Measurements from ENCODE around the gene TBCK. TPM values are rescaled to one million over a fixed set of nuclear protein-coding genes. Genes with fewer than 3 reads are reported as not detected.
A peak's percentile ranks its signal among the peaks of the same experiment; 100 is the strongest.
"Not testable (repeated sequence)": the region's sequence is repeated elsewhere in the genome, so short reads cannot be mapped to it uniquely, and the experiment has no call there.

Gene TBCK
- total and polyA plus RNA-seq, 4 experiments from 2014 or later = 23.7 to 62.3 (median 43.1) TPM

- H3K27me3 Mint-ChIP-seq = no peaks in the 10 kb centered on the region
- no peaks in the 10 kb centered on the region for H3K27me3 ChIP-seq (ENCODE audit: insufficient read depth, low read length)
- no peaks in the 10 kb centered on the region for H3K4me1 ChIP-seq (ENCODE audit: insufficient read depth, low read length)
- no peak overlapping the region for H3K4me3 ChIP-seq (ENCODE audit: low read length in 2 of 2)
- H3K27ac Mint-ChIP-seq = peak overlapping the region in 2 of 7 donors; percentile 10 to 20
- DNase-seq = peak in 3 of 5 donors; percentile 1 to 5 (median 3)
- peaks cover 7% of the 10 kb centered on the region for H3K36me3 ChIP-seq (ENCODE audit: insufficient read depth, low read length)
- no peaks in the 10 kb centered on the region for H3K4me1 Mint-ChIP-seq
- peaks cover 0 to 2% (median 0%) of the 10 kb centered on the region in 8 donors for H3K9me3 Mint-ChIP-seq
- intact Hi-C loops (cut with micrococcal nuclease) = no loop called here
- H3K9me3 ChIP-seq (ENCODE audit: control insufficient read depth in 1 of 2, low read length in 2 of 2) = no peaks in the 10 kb centered on the region
- CTCF ChIA-PET (ENCODE audit: partially characterized antibody) = interaction anchor here (1.0 to 1.1 kb wide), 3 partner anchors 32 to 1498 kb away, joined by 3 to 4 read pairs (median 3); no protein-coding TSS in a partner anchor
- peaks cover 16 to 36% of the 10 kb centered on the region in 2 donors for H3K36me3 Mint-ChIP-seq
- H3K4me3 Mint-ChIP-seq = no peak overlapping the region
- POLR2A ChIA-PET (ENCODE audit: partially characterized antibody) = no interaction called here
- H3K27ac ChIP-seq (ENCODE audit: low read depth, low read length) = no peak overlapping the region
These were observed 77.1 kb downstream of the TBCK start for GRCh38 chr4:106238820-106239420.

- H3K27me3 ChIP-seq (ENCODE audit: insufficient read depth, low read length) = no peaks in the 10 kb centered on the region
- no peak overlapping the region for H3K4me3 Mint-ChIP-seq
- no peak overlapping the region for H3K27ac Mint-ChIP-seq
- H3K36me3 Mint-ChIP-seq = peaks cover 57 to 62% of the 10 kb centered on the region in 2 donors
- DNase-seq = no peak
- intact Hi-C loops (cut with micrococcal nuclease) = no loop called here
- POLR2A ChIA-PET (ENCODE audit: partially characterized antibody) = no interaction called here
- no peaks in the 10 kb centered on the region for H3K4me1 ChIP-seq (ENCODE audit: insufficient read depth, low read length)
- no peak overlapping the region for H3K27ac ChIP-seq (ENCODE audit: low read depth, low read length)
- no peaks in the 10 kb centered on the region for H3K4me1 Mint-ChIP-seq
- no peak overlapping the region for H3K4me3 ChIP-seq (ENCODE audit: low read length in 2 of 2)
- H3K9me3 ChIP-seq (ENCODE audit: control insufficient read depth in 1 of 2, low read length in 2 of 2) = no peaks in the 10 kb centered on the region
- H3K9me3 Mint-ChIP-seq = no peaks in the 10 kb centered on the region
- no peaks in the 10 kb centered on the region for H3K27me3 Mint-ChIP-seq
- H3K36me3 ChIP-seq (ENCODE audit: insufficient read depth, low read length) = peaks cover 13% of the 10 kb centered on the region
- CTCF ChIA-PET (ENCODE audit: partially characterized antibody) = no interaction called here
These were observed 84.1 kb downstream of the TBCK start for GRCh38 chr4:106231931-106232330.

DNA sequence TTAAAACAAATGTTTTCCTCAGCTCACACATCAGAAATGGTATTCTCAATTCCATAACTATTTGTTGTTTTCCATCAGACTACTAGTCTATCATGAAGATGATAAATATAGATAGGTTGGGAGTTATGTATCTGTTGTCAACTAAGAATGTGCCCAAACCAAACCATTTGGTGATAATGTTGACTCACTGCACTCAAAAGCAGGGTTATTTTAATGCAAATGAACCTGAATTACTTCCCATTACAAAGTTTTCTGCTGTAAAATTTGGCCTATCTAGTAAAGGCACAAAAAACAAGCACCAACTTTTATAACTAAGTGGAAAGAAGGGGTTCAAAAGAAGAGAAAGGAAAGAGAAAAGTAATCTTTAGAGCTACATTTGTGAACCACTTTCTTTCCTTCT, 93.5 kb downstream of the TBCK start:
- no peak for DNase-seq
- Histone ChIP-seq H3K27me3 (ENCODE audit: insufficient read depth, low read length) (no peaks in the 10 kb centered on the region), H3K36me3 (ENCODE audit: insufficient read depth, low read length) (peaks cover 4% of the 10 kb centered on the region), H3K4me1 (ENCODE audit: insufficient read depth, low read length) (no peaks in the 10 kb centered on the region), H3K27ac (ENCODE audit: low read depth, low read length) (no peak overlapping the region), H3K4me3 (ENCODE audit: low read length in 2 of 2) (no peak overlapping the region), H3K9me3 (ENCODE audit: control insufficient read depth in 1 of 2, low read length in 2 of 2) (no peaks in the 10 kb centered on the region)
- Mint-ChIP-seq H3K9me3 (peaks cover 0 to 5% (median 3%) of the 10 kb centered on the region in 8 donors), H3K27ac (peak overlapping the region in 1 of 7 donors; percentile 27), H3K27me3 (no peaks in the 10 kb centered on the region), H3K36me3 (peaks cover 34 to 45% of the 10 kb centered on the region in 2 donors), H3K4me3 (no peak overlapping the region), H3K4me1 (no peaks in the 10 kb centered on the region)
- ChIA-PET POLR2A (ENCODE audit: partially characterized antibody) (no interaction called here), CTCF (ENCODE audit: partially characterized antibody) (no interaction called here)
- intact Hi-C loops (cut with micrococcal nuclease) = no loop called here

DNA sequence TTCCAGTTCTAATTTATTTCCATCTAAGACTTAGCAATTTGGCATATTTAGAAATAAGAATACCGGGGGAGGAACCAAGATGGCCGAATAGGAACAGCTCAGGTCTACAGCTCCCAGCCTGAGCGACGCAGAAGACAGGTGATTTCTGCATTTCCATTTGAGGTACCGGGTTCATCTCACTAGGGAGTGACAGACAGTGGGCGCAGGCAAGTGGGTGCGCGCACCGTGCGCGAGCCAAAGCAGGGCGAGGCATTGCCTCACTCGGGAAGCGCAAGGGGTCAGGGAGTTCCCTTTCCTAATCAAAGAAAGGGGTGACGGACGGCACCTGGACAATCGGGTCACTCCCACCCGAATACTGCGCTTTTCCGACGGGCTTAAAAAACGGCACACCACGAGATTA, 102.7 kb downstream of the TBCK start:
- H3K27me3 Mint-ChIP-seq; intact Hi-C loops (cut with micrococcal nuclease); CTCF ChIA-PET (ENCODE audit: partially characterized antibody); H3K9me3 Mint-ChIP-seq; POLR2A ChIA-PET (ENCODE audit: partially characterized antibody); H3K4me3 ChIP-seq (ENCODE audit: low read length in 2 of 2); H3K36me3 ChIP-seq (ENCODE audit: insufficient read depth, low read length); H3K27me3 ChIP-seq (ENCODE audit: insufficient read depth, low read length); H3K4me1 ChIP-seq (ENCODE audit: insufficient read depth, low read length); H3K27ac ChIP-seq (ENCODE audit: low read depth, low read length); H3K9me3 ChIP-seq (ENCODE audit: control insufficient read depth in 1 of 2, low read length in 2 of 2); DNase-seq; H3K4me3 Mint-ChIP-seq; H3K27ac Mint-ChIP-seq; H3K4me1 Mint-ChIP-seq: not testable (repeated sequence)
- H3K36me3 Mint-ChIP-seq = peaks cover 20% of the 10 kb centered on the region in 2 donors

DNA sequence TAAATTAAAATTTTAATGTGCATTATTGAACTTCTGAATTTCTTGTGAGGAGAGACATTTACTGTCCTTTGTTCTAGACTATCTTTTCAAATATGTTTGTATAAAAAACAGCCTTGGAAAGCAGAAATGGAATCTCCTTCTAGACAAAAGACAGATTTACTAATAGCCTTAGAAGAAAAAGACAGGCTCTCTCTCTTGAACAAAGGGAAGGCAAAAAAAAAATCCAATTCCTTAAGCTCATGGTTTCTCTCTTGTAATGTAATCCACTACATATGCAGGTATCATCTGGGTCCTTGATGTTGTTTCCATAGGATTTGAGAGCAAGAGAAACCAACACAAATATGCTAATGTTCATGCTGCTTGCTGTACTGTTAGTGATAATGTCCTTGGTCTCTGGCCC, 106.0 kb downstream of the TBCK start:
- Mint-ChIP-seq H3K4me1 (no peaks in the 10 kb centered on the region), H3K4me3 (no peak overlapping the region), H3K27ac (no peak overlapping the region), H3K9me3 (no peaks in the 10 kb centered on the region), H3K36me3 (peaks cover 25 to 29% of the 10 kb centered on the region in 2 donors), H3K27me3 (no peaks in the 10 kb centered on the region)
- intact Hi-C loops (cut with micrococcal nuclease) = no loop called here
- Histone ChIP-seq H3K27me3 (ENCODE audit: insufficient read depth, low read length) (no peaks in the 10 kb centered on the region), H3K27ac (ENCODE audit: low read depth, low read length) (no peak overlapping the region), H3K4me1 (ENCODE audit: insufficient read depth, low read length) (no peaks in the 10 kb centered on the region), H3K36me3 (ENCODE audit: insufficient read depth, low read length) (peaks cover 3% of the 10 kb centered on the region), H3K4me3 (ENCODE audit: low read length in 2 of 2) (no peak overlapping the region), H3K9me3 (ENCODE audit: control insufficient read depth in 1 of 2, low read length in 2 of 2) (no peaks in the 10 kb centered on the region)
- CTCF ChIA-PET (ENCODE audit: partially characterized antibody) = no interaction called here
- POLR2A ChIA-PET (ENCODE audit: partially characterized antibody) = no interaction called here
- no peak for DNase-seq

- H3K4me1 ChIP-seq (ENCODE audit: insufficient read depth, low read length) = no peaks in the 10 kb centered on the region
- H3K9me3 ChIP-seq (ENCODE audit: control insufficient read depth in 1 of 2, low read length in 2 of 2) = no peaks in the 10 kb centered on the region
- Mint-ChIP-seq H3K27me3 (no peaks in the 10 kb centered on the region), H3K4me1 (no peaks in the 10 kb centered on the region), H3K27ac (no peak overlapping the region), H3K4me3 (no peak overlapping the region), H3K36me3 (peaks cover 25 to 29% of the 10 kb centered on the region in 2 donors), H3K9me3 (no peaks in the 10 kb centered on the region)
- intact Hi-C loops (cut with micrococcal nuclease) = no loop called here
- no peak overlapping the region for H3K27ac ChIP-seq (ENCODE audit: low read depth, low read length)
- no peak for DNase-seq
- H3K36me3 ChIP-seq (ENCODE audit: insufficient read depth, low read length) = peaks cover 3% of the 10 kb centered on the region
- no peaks in the 10 kb centered on the region for H3K27me3 ChIP-seq (ENCODE audit: insufficient read depth, low read length)
- ChIA-PET POLR2A (ENCODE audit: partially characterized antibody) (no interaction called here), CTCF (ENCODE audit: partially characterized antibody) (no interaction called here)
- no peak overlapping the region for H3K4me3 ChIP-seq (ENCODE audit: low read length in 2 of 2)
These were observed 107.2 kb downstream of the TBCK start for GRCh38 chr4:106208481-106209460.

GRCh38 chr4:106201373-106201772, 114.6 kb downstream of the TBCK start:
- Histone ChIP-seq H3K27me3 (ENCODE audit: insufficient read depth, low read length) (no peaks in the 10 kb centered on the region), H3K9me3 (ENCODE audit: control insufficient read depth in 1 of 2, low read length in 2 of 2) (no peaks in the 10 kb centered on the region), H3K4me1 (ENCODE audit: insufficient read depth, low read length) (no peaks in the 10 kb centered on the region), H3K27ac (ENCODE audit: low read depth, low read length) (no peak overlapping the region), H3K4me3 (ENCODE audit: low read length in 2 of 2) (no peak overlapping the region), H3K36me3 (ENCODE audit: insufficient read depth, low read length) (no peaks in the 10 kb centered on the region)
- POLR2A ChIA-PET (ENCODE audit: partially characterized antibody) = no interaction called here
- H3K36me3 Mint-ChIP-seq = peaks cover 11 to 17% of the 10 kb centered on the region in 2 donors
- intact Hi-C loops (cut with micrococcal nuclease) = loop anchor here (5.0 kb wide), 1 partner anchor 679 kb away; no protein-coding TSS in a partner anchor
- DNase-seq = no peak
- H3K27me3 Mint-ChIP-seq = no peaks in the 10 kb centered on the region
- H3K4me3 Mint-ChIP-seq = no peak overlapping the region
- no peaks in the 10 kb centered on the region for H3K9me3 Mint-ChIP-seq
- CTCF ChIA-PET (ENCODE audit: partially characterized antibody) = no interaction called here
- no peaks in the 10 kb centered on the region for H3K4me1 Mint-ChIP-seq
- no peak overlapping the region for H3K27ac Mint-ChIP-seq
